Hepatocyte (in vitro differentiated cells): ENCODE measurements around the gene SPOCD1.

Experiments used
- CTCF ChIP-seq: fragments of 200-600 bp; sonication (generic); IDR thresholded peaks from 2 replicates; pipeline ENCODE4 v1.5.1; 2016; ENCODE audit warnings: antibody characterized with exemption, mild to moderate bottlenecking; ENCODE audit not compliant: poor library complexity
- EZH2 ChIP-seq: fragments of 200-600 bp; sonication (generic); IDR thresholded peaks from 2 replicates; pipeline ENCODE4 v1.6.1; 2016; ENCODE audit warnings: antibody characterized with exemption, mild to moderate bottlenecking, borderline replicate concordance
- EZH2phosphoT487 ChIP-seq: fragments of 200-600 bp; sonication (generic); IDR thresholded peaks from one replicate; pipeline ENCODE4 v1.6.1; 2018; ENCODE audit warnings: antibody characterized with exemption, mild to moderate bottlenecking, low read depth, moderate library complexity; ENCODE audit not compliant: unreplicated experiment, severe bottlenecking

GRCh38 chr1:31856140-31856539, 40.3 kb upstream of the SPOCD1 start:
- no peak for TF ChIP-seq CTCF
- TF ChIP-seq EZH2: no peak
- TF ChIP-seq EZH2phosphoT487: no peak
